Stomach smooth muscle (tissue), 2 donors: ENCODE results near the gene MVB12B.
"Not testable (repeated sequence)": the region's sequence is repeated elsewhere in the genome, so short reads cannot be mapped to it uniquely, and the experiment has no call there.

Experiments used
- H3K27ac ChIP-seq: one replicate; pipeline ENCODE4 v1.7.0; 2013; ENCODE audit warnings: mild to moderate bottlenecking, low read length, inconsistent platforms
- H3K27me3 ChIP-seq, 2 donors: one replicate each; pipeline ENCODE4 v1.7.0; 2013; ENCODE audit warnings: low read length in 2 of 2; ENCODE audit not compliant: insufficient read depth in 2 of 2, control insufficient read depth in 1 of 2
- H3K36me3 ChIP-seq, 2 donors: one replicate each; pipeline ENCODE4 v1.7.0; 2013; ENCODE audit warnings: low read length in 2 of 2; ENCODE audit not compliant: control insufficient read depth in 2 of 2, insufficient read depth in 2 of 2
- H3K4me1 ChIP-seq: one replicate; pipeline ENCODE4 v1.7.0; 2013; ENCODE audit warnings: low read length; ENCODE audit not compliant: control insufficient read depth, insufficient read depth
- H3K4me3 ChIP-seq, 2 donors: one replicate each; pipeline ENCODE4 v1.7.0; 2013; ENCODE audit warnings: low read length in 2 of 2
- H3K9ac ChIP-seq, 2 donors: one replicate each; pipeline ENCODE4 v1.7.0; 2013; ENCODE audit warnings: low read length in 2 of 2, mild to moderate bottlenecking in 1 of 2
- H3K9me3 ChIP-seq, 2 donors: one replicate each; pipeline ENCODE4 v1.7.0; 2013; ENCODE audit warnings: low read length in 2 of 2; ENCODE audit not compliant: control insufficient read depth in 2 of 2
- donor health status: healthy.
- donor health status: Pancreatic carcinoma.

The MVB12B gene, protein sequence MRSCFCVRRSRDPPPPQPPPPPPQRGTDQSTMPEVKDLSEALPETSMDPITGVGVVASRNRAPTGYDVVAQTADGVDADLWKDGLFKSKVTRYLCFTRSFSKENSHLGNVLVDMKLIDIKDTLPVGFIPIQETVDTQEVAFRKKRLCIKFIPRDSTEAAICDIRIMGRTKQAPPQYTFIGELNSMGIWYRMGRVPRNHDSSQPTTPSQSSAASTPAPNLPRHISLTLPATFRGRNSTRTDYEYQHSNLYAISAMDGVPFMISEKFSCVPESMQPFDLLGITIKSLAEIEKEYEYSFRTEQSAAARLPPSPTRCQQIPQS

DNA sequence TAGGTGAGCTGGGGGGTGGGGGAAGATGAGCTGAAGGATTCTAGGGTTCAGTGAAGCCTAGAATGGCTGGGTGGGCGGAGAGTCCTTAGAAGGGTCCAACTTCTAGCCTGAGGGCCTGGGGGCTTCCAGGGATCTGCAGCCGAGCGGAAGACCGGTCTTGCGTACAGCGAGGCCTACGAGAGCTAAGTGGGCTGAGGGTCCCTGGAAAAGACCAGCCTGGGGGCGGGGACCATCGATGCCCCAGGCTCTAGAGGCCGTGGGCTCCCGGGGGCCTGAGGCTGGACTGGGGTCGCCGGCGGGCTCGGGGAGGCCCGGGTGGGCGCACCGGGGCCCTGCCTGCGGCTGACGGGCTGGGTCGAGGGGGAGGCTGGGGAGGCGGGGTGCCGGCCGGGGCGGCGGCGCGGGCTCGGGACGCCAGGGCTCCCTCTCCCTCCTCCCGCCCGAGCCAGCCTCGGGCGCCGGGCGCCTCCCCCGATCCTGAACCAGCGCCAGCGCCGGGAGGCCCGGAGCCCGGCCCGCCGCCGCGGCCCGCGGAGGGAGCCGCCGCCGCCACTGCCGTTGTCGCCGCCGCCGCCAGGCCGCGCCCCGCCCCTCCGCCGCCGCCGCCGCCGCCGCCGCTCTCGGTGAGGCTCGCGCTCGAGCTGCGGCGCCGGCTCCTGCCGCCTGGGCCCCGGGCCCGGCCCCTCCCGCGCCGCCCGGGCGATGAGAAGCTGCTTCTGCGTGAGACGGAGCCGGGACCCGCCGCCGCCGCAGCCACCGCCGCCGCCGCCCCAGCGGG is at the start of gene MVB12B:
Gene MVB12B, plus strand, starts transcription at position 602 of the 778 bp plus-strand sequence. Its CDS starts 101 bp downstream, at position 703.
- H3K27ac ChIP-seq: peak within 1 kb of the TSS; percentile 71
- H3K27me3 ChIP-seq: no peaks in the 10 kb centered on the region
- H3K36me3 ChIP-seq: peaks cover 0 to 2% of the 10 kb centered on the region in 2 donors
- peak within 1 kb of the TSS; percentile 76 to 86 for H3K4me3 ChIP-seq
- H3K4me1 ChIP-seq: peaks cover 22% of the 10 kb centered on the region
- H3K9ac ChIP-seq: peak within 1 kb of the TSS; percentile 79 to 94
- no peaks in the 10 kb centered on the region for H3K9me3 ChIP-seq

DNA sequence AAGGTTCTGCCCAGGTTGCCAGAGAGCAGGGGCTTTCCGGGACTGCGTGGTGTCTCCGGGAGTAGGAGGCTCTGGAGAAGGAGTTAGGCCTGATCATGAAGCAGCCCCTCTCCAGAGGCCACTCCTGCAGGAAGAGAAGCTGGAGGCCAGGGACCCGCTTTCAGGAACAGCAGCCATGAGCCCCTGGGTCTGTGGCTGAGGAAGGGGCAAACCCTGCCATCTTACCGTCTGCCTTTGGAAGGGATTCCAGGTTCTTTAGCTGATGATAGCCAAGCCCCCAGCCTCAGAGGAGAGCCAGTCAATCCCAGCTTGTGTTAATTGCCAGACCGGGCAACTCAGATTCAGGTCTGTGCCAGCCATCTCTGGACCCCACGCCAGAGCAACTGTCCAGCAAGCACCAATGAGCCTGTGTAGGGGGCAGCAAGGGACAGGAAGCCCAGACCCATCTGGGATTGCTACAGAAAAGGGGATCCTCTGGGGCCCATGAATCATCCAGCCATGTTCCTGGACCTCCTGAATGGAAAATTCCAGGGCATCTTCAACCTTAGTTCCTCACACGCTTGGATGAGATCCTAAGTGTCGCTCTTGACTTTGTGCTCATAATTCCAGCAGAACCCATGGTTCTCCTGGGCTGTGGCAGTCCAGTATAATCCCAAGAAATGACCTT is 42.7 kb upstream of the MVB12B start:
- H3K27me3 ChIP-seq: peaks cover 0 to 2% of the 10 kb centered on the region in 2 donors
- H3K4me1 ChIP-seq: no peaks in the 10 kb centered on the region
- H3K36me3 ChIP-seq: no peaks in the 10 kb centered on the region
- H3K4me3 ChIP-seq: no peak overlapping the region
- no peak overlapping the region for H3K9ac ChIP-seq
- H3K27ac ChIP-seq: no peak overlapping the region
- peaks cover 0 to 7% of the 10 kb centered on the region in 2 donors for H3K9me3 ChIP-seq

DNA sequence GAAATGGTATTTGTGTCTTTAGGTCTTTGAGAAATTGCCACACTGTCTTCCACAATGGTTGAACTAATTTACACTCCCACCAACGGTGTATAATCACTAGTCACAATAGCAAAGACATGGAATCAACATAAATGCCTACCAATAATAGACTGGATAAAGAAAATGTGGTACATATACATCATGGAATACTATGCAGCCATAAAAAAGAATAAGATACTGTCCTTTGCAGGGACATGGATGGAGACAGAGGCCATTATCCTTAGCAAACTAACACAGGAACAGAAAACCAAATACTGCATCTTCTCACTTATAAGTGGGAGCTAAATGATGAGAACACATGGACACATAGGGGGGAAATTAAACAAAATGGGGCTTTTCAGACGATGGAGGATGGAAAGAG is 41.0 kb upstream of the MVB12B start:
- H3K36me3 ChIP-seq, H3K4me1 ChIP-seq, H3K27me3 ChIP-seq, H3K4me3 ChIP-seq, H3K27ac ChIP-seq, H3K9ac ChIP-seq, H3K9me3 ChIP-seq: not testable (repeated sequence)

DNA sequence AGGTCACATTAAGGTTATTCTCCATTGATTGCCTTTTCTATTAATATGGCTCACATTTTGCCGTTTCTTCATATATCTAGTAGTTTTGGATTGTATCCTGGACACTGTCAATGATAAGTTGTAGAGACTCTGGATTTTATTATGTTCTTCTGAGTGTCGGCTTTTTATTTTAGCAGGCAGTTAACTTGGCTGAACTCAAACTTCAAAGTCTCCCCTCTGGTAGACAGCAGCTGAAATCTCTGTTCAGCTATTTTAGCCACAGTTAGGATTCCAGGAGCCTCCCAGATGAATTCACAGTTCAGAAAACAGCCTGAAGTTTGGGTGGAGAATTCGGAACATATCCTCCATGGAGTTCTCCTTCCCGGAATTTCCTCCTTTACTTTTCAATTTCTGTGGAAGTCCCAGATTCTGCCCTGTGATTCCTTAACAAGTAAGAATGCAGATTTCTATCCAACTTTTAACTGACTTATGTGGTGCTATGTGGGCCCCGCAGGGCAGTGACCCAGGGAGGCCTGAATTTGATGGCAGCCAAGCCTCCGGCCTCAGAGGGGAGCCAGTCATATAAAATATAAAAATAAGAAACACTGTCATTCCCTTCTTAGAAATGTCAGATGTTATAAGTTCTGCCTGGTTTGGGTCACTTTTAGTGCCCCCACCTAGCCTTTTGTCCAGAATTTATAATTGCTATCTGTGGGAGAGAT is 39.3 kb upstream of the MVB12B start:
- no peaks in the 10 kb centered on the region for H3K4me1 ChIP-seq
- H3K36me3 ChIP-seq: no peaks in the 10 kb centered on the region
- no peak overlapping the region for H3K4me3 ChIP-seq
- peaks cover 0 to 2% of the 10 kb centered on the region in 2 donors for H3K27me3 ChIP-seq
- H3K9ac ChIP-seq: no peak overlapping the region
- no peak overlapping the region for H3K27ac ChIP-seq
- no peaks in the 10 kb centered on the region for H3K9me3 ChIP-seq

DNA sequence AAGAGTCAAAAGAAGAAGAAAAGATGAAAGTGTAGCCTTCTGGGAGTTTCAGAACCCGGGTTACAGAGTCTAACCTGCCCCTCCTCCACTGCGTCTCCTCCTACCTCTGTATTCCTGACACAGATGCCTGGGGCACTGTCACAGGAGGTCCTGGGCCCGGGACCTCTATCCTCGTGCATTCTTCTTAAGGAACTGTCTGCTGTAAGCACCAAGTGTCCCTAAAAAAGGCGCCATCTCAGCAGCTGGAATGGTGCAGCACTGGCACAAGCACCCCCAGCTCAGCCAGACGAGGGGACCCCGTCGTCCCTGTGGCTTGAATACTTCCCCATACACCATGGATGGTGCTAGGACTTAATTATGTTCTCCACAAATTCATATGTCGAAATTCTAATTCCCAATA is 35.8 kb upstream of the MVB12B start:
- Histone ChIP-seq H3K4me3 (no peak overlapping the region), H3K27ac (no peak overlapping the region), H3K4me1 (no peaks in the 10 kb centered on the region), H3K36me3 (no peaks in the 10 kb centered on the region), H3K9me3 (no peaks in the 10 kb centered on the region), H3K27me3 (peaks cover 0 to 4% of the 10 kb centered on the region in 2 donors), H3K9ac (no peak overlapping the region)

DNA sequence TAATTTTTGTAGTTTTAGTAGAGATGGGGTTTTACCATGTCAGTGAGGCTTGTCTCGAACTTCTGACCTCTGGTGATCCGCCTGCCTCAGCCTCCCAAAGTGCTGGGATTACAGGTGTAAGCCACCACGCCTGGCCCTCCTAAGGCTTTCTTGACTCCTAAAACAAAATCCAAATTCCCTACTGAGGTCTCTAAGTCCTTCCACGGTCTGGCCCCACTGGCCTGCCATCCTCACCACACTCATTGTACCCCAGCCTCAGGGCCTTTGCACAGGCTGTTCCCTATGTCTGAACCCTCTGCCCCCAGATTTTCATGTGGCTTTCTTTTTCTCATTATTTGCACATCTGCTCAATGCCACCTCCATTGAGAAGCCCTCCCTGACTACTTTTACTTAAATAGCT is 34.7 kb upstream of the MVB12B start:
- Histone ChIP-seq H3K27ac (no peak overlapping the region), H3K36me3 (no peaks in the 10 kb centered on the region), H3K4me1 (no peaks in the 10 kb centered on the region), H3K27me3 (peaks cover 0 to 4% of the 10 kb centered on the region in 2 donors), H3K9ac (no peak overlapping the region), H3K4me3 (no peak overlapping the region), H3K9me3 (no peaks in the 10 kb centered on the region)

DNA sequence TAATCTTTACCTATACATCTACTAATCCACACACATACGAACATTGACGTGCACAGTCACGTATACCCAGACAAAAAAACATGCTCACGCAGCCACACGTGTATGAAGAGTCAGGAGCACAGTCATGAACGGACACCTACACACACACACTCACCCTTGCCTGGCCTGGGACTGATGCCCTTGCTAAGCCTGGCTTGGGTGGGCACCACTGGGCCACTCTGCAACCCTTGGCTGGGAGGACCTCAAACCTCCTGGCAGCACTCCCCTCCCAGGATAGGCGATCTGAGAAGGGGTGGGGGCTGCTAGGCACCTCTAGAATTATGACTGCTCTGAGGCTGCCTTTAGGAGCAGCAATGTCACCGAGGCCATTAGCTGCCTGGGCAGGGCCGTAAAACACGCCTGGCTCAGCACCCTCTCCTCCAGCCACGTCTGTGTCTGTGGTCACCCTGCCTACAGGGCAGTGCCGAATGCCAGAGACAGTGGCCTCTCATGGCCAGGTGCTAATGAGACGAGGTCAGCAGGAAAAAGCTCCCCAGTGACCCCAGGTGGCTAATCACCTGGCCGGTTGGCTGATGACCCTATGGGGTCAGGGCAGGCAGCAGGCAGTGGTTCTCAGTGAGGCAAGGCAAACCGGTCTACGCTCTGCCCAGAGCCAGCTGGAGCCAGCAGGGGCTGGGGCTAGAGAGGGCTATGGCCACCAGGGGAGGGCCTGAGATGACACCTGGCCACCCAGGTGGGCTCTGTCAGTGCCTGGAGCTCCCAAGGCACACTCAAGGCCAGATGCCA is 33.7 kb upstream of the MVB12B start:
- Histone ChIP-seq H3K27me3 (peaks cover 0 to 4% of the 10 kb centered on the region in 2 donors), H3K9ac (no peak overlapping the region), H3K9me3 (no peaks in the 10 kb centered on the region), H3K4me1 (no peaks in the 10 kb centered on the region), H3K27ac (no peak overlapping the region), H3K4me3 (no peak overlapping the region), H3K36me3 (no peaks in the 10 kb centered on the region)

DNA sequence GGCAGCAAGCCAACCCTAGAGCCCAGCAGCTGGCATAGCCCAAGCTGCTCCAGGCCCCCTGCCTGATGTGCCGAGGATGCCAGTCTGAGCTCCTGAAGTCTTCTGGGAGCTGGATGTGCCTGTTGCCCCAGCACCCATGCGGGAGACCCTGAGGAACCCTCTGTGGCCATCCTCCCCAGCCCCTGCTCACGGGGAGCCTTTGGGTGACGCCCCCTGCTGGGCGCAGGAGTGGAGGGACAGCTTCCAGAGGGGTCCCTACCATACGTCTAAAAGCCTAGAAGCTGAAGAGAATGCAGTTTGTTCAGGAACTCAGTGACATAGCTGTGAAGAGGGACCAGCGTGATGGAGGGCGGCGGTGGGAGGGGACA is 33.1 kb upstream of the MVB12B start:
- H3K36me3 ChIP-seq: no peaks in the 10 kb centered on the region
- no peak overlapping the region for H3K4me3 ChIP-seq
- H3K4me1 ChIP-seq: no peaks in the 10 kb centered on the region
- H3K9ac ChIP-seq: no peak overlapping the region
- no peaks in the 10 kb centered on the region for H3K9me3 ChIP-seq
- no peak overlapping the region for H3K27ac ChIP-seq
- H3K27me3 ChIP-seq: peaks cover 0 to 4% of the 10 kb centered on the region in 2 donors

DNA sequence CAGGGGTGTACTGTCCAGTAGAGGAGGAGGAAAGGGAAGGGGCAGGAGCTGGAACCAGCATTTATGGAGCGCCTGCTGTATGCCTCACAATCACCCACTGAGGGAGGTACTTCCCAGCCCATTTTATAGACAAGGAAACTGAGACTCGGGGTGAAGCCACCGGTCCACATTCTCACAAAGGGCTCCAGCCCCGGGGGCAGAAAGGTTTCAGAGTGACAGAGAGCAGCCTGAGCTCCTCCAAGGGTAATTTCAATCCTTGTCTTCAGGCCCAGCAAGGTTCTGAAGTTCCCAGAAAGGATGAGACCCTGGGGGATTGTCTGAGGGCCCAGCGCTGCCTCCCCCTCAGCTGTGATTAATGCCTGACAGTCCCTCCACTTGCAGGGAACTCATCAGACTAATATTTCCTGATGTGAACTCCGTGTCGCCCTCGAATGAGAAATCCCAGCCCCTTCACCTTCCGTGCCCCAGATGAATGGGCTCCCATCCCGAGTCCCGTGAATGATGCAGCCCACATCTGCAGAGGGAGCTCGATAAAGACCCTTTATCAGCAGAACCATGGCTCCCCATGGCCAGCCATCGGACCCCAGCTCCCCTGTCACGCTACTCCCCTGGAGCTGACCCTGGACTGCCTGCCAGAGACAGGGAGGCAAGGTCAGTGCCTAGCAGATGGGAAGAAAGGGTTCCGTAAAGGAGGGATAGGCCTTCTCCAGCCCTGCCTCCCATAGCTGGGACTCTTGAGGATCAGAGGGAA is 32.1 kb upstream of the MVB12B start:
- H3K27me3 ChIP-seq: peaks cover 0 to 4% of the 10 kb centered on the region in 2 donors
- H3K27ac ChIP-seq: no peak overlapping the region
- H3K9me3 ChIP-seq: no peaks in the 10 kb centered on the region
- H3K4me1 ChIP-seq: no peaks in the 10 kb centered on the region
- no peak overlapping the region for H3K4me3 ChIP-seq
- H3K36me3 ChIP-seq: no peaks in the 10 kb centered on the region
- H3K9ac ChIP-seq: no peak overlapping the region
